H9 (cell line): ENCODE data around the gene ZHX3. TPM values are rescaled to one million over a fixed set of nuclear protein-coding genes. Genes with fewer than 3 reads are reported as not detected.

Source experiments
- DNase-seq: peaks from one replicate; pipeline ENCODE4 v3.0.0-alpha.2; 2017
- H2AFZ ChIP-seq: one replicate; pipeline ENCODE4 v1.6.1; 2013; ENCODE audit warnings: mild to moderate bottlenecking, low read length, control low read depth, moderate library complexity
- H2AK5ac ChIP-seq: 2 replicates; pipeline ENCODE4 v1.6.1; 2013; ENCODE audit warnings: low read length, control low read depth, mixed read lengths; ENCODE audit not compliant: insufficient read length
- H2BK120ac ChIP-seq: one replicate; pipeline ENCODE4 v1.6.1; 2013; ENCODE audit warnings: low read depth, mild to moderate bottlenecking, low read length, control low read depth, inconsistent platforms; ENCODE audit not compliant: poor library complexity, severe bottlenecking
- H2BK12ac ChIP-seq: 2 replicates; pipeline ENCODE4 v1.6.1; 2013; ENCODE audit warnings: low read length, control low read depth, mixed read lengths, low read depth; ENCODE audit not compliant: insufficient read length
- H2BK15ac ChIP-seq: 2 replicates; pipeline ENCODE4 v1.6.1; 2013; ENCODE audit warnings: low read depth, low read length, control low read depth
- H2BK20ac ChIP-seq: one replicate; pipeline ENCODE4 v1.6.1; 2013; ENCODE audit warnings: low read depth, mild to moderate bottlenecking, low read length, control low read depth, inconsistent platforms; ENCODE audit not compliant: poor library complexity, severe bottlenecking
- H2BK5ac ChIP-seq: 2 replicates; pipeline ENCODE4 v1.6.1; 2013; ENCODE audit warnings: low read length, control low read depth, mixed read lengths; ENCODE audit not compliant: insufficient read length
- H3K14ac ChIP-seq: 2 replicates; pipeline ENCODE4 v1.6.1; 2013; ENCODE audit warnings: low read length, control low read depth; ENCODE audit not compliant: insufficient read depth
- H3K18ac ChIP-seq: 2 replicates; pipeline ENCODE4 v1.6.1; 2013; ENCODE audit warnings: low read depth, mild to moderate bottlenecking, mixed read lengths, low read length, control low read depth; ENCODE audit not compliant: insufficient read length
- H3K23ac ChIP-seq: 2 replicates; pipeline ENCODE4 v1.6.1; 2013; ENCODE audit warnings: low read length, control low read depth, mixed read lengths, low read depth; ENCODE audit not compliant: insufficient read length
- H3K23me2 ChIP-seq: 2 replicates; pipeline ENCODE4 v1.6.1; 2013; ENCODE audit warnings: low read depth, mild to moderate bottlenecking, mixed read lengths, low read length, control low read depth; ENCODE audit not compliant: insufficient read length, poor library complexity, severe bottlenecking
- H3K27ac ChIP-seq: 2 replicates; pipeline ENCODE4 v1.5.1; 2013; ENCODE audit warnings: low read length, control low read depth, mixed read lengths, low read depth; ENCODE audit not compliant: insufficient read length
- H3K27me3 ChIP-seq: 2 replicates; pipeline ENCODE4 v1.6.1; 2013; ENCODE audit warnings: low read length, control low read depth, inconsistent platforms; ENCODE audit not compliant: insufficient read depth
- H3K4ac ChIP-seq: 2 replicates; pipeline ENCODE4 v1.6.1; 2013; ENCODE audit warnings: low read depth, mild to moderate bottlenecking, control low read depth, inconsistent platforms, low read length, moderate library complexity
- H3K4me1 ChIP-seq: 2 replicates; pipeline ENCODE4 v1.6.1; 2013; ENCODE audit warnings: low read length, control low read depth, inconsistent platforms; ENCODE audit not compliant: insufficient read depth
- H3K4me2 ChIP-seq: 2 replicates; pipeline ENCODE4 v1.6.1; 2013; ENCODE audit warnings: low read length, control low read depth, mixed read lengths; ENCODE audit not compliant: insufficient read length, insufficient read depth
- H3K56ac ChIP-seq: 2 replicates; pipeline ENCODE4 v1.6.1; 2013; ENCODE audit warnings: low read depth, mild to moderate bottlenecking, mixed read lengths, low read length, control low read depth; ENCODE audit not compliant: insufficient read length
- H3K79me1 ChIP-seq: 2 replicates; pipeline ENCODE4 v1.6.1; 2013; ENCODE audit warnings: low read depth, mild to moderate bottlenecking, moderate library complexity, low read length, control low read depth, inconsistent platforms; ENCODE audit not compliant: insufficient read depth, poor library complexity, severe bottlenecking
- H3K79me2 ChIP-seq: 2 replicates; pipeline ENCODE4 v1.6.1; 2013; ENCODE audit warnings: low read length, control low read depth, inconsistent platforms; ENCODE audit not compliant: insufficient read depth
- H3K9ac ChIP-seq: 2 replicates; pipeline ENCODE4 v1.6.1; 2013; ENCODE audit warnings: low read length, control low read depth, mixed read lengths; ENCODE audit not compliant: insufficient read length; ENCODE audit errors: extremely low read depth
- H3K9me3 ChIP-seq: one replicate; pipeline ENCODE4 v1.6.1; 2013; ENCODE audit warnings: low read depth, low read length, inconsistent platforms; ENCODE audit not compliant: control insufficient read depth
- H3T11ph ChIP-seq: one replicate; pipeline ENCODE4 v1.6.1; 2013; ENCODE audit warnings: mild to moderate bottlenecking, low read length, control low read depth, inconsistent platforms
- H4K20me1 ChIP-seq: one replicate; pipeline ENCODE4 v1.6.1; 2013; ENCODE audit not compliant: control insufficient read depth, insufficient read length, insufficient read depth
- H4K5ac ChIP-seq: 2 replicates; pipeline ENCODE4 v1.6.1; 2013; ENCODE audit warnings: low read depth, mild to moderate bottlenecking, mixed read lengths, low read length, control low read depth; ENCODE audit not compliant: insufficient read length
- H4K8ac ChIP-seq: replicated peaks from 2 replicates; pipeline ENCODE4 v1.6.1; 2013; ENCODE audit warnings: low read length, control low read depth, mixed read lengths, low read depth; ENCODE audit not compliant: insufficient read length
- H4K91ac ChIP-seq: 2 replicates; pipeline ENCODE4 v1.6.1; 2013; ENCODE audit warnings: low read depth, mild to moderate bottlenecking, moderate library complexity, mixed read lengths, low read length, control low read depth; ENCODE audit not compliant: insufficient read length
- H3K27ac Mint-ChIP-seq, 3 experiments: 2 replicates in 2 of 3; 3 replicates in 1 of 3; pipeline ENCODE4 v1.8.0; 2020 to 2021; ENCODE audit warnings: mixed read lengths in 3 of 3, mild to moderate bottlenecking in 1 of 3, moderate library complexity in 1 of 3
- H3K27me3 Mint-ChIP-seq: 2 replicates; pipeline ENCODE4 v1.8.0; 2021; ENCODE audit warnings: low read depth, mild to moderate bottlenecking, moderate library complexity, mixed read lengths
- H3K36me3 Mint-ChIP-seq, 3 experiments: 2 replicates in 2 of 3; 3 replicates in 1 of 3; pipeline ENCODE4 v1.8.0; 2020 to 2021; ENCODE audit warnings: low read depth in 3 of 3, mixed read lengths in 3 of 3; ENCODE audit not compliant: insufficient read depth in 1 of 3
- H3K4me1 Mint-ChIP-seq, 2 experiments: 2 replicates each; pipeline ENCODE4 v1.8.0; 2020; ENCODE audit warnings: mixed read lengths in 2 of 2
- H3K4me3 Mint-ChIP-seq, 2 experiments: 2 replicates in 1 of 2; 3 replicates in 1 of 2; pipeline ENCODE4 v1.8.0; 2020 to 2021; ENCODE audit warnings: mild to moderate bottlenecking in 2 of 2, mixed read lengths in 2 of 2, moderate library complexity in 1 of 2
- H3K9me3 Mint-ChIP-seq, 2 experiments: 2 replicates in 1 of 2; 3 replicates in 1 of 2; pipeline ENCODE4 v1.8.0; 2020; ENCODE audit warnings: mild to moderate bottlenecking in 2 of 2, mixed read lengths in 2 of 2, moderate library complexity in 1 of 2
- WGBS: extraction: QIAGEN DNeasy Blood & Tissue Kit; methylation state at CpG from one replicate; pipeline ENCODE4 v1.1.7; 2013; ENCODE audit warnings: missing lambda C conversion rate, low lambda C conversion rate, mixed read lengths; ENCODE audit not compliant: insufficient read length; ENCODE audit errors: extremely low coverage; 5-methylcytosine and 5-hydroxymethylcytosine counted together
- total RNA-seq: library from RNA; stranded (reverse); gene quantifications from 2 replicates; pipeline ENCODE4 v1.2.1, GENCODE V29; 2021
- TF ChIP-seq, protein P1 (sequence below): fragments of 200-600 bp; sonication (generic); conservative IDR thresholded peaks from 3 replicates; pipeline ENCODE4 v1.8.0; 2021; ENCODE audit warnings: antibody characterized with exemption, mild to moderate bottlenecking

ZHX3 gene
- total RNA-seq, 1 experiment from 2014 or later, result 4.4 TPM

DNA sequence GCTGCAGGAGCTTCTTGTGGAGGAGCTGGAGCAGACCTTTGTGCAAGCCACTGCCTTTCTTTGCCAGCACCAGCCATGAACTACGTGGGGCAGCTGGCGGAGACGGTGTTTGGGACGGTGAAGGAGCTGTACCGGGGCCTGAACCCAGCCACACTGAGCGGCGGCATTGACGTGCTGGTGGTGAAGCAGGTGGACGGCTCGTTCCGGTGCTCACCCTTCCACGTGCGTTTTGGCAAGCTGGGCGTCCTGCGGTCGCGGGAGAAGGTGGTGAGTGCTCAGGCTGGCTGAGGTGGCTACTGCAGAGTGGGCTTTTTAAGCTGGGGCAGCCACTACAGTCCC lies 28.2 kb upstream of the ZHX3 start:
- no peaks in the 10 kb centered on the region; the same call in 1 of the 2 replicates for H3K27me3 Mint-ChIP-seq
- Histone ChIP-seq H3K79me1 (no peaks in the 10 kb centered on the region), H2BK20ac (no peak overlapping the region), H4K8ac (no peak overlapping the region), H3K18ac (no peak overlapping the region), H3K27ac (no peak overlapping the region), H3K23ac (no peak overlapping the region), H3K27me3 (no peaks in the 10 kb centered on the region), H3K4me1 (no peaks in the 10 kb centered on the region), H3K56ac (no peak overlapping the region), H3K4ac (no peak overlapping the region), H3T11ph (no peak overlapping the region), H4K20me1 (no peaks in the 10 kb centered on the region), H2AK5ac (no peak overlapping the region), H3K79me2 (no peaks in the 10 kb centered on the region), H3K9me3 (no peaks in the 10 kb centered on the region), H2BK15ac (no peak overlapping the region), H3K23me2 (peaks cover 4% of the 10 kb centered on the region), H4K5ac (no peak overlapping the region), H3K9ac (no peak overlapping the region), H2BK120ac (no peak overlapping the region), H2BK12ac (no peak overlapping the region), H3K4me2 (no peak overlapping the region), H3K14ac (no peak overlapping the region; the same call in 1 of the 2 replicates), H2BK5ac (no peak overlapping the region), H2AFZ (no peak overlapping the region), H4K91ac (no peak overlapping the region)
- DNase-seq, result no peak
- WGBS, result no CpG with 5 or more reads among the region's 17 CpGs
- no peak overlapping the region for H3K4me3 Mint-ChIP-seq
- no peak overlapping the region for H3K27ac Mint-ChIP-seq
- no peaks in the 10 kb centered on the region for H3K9me3 Mint-ChIP-seq
- TF ChIP-seq, protein P1, sequence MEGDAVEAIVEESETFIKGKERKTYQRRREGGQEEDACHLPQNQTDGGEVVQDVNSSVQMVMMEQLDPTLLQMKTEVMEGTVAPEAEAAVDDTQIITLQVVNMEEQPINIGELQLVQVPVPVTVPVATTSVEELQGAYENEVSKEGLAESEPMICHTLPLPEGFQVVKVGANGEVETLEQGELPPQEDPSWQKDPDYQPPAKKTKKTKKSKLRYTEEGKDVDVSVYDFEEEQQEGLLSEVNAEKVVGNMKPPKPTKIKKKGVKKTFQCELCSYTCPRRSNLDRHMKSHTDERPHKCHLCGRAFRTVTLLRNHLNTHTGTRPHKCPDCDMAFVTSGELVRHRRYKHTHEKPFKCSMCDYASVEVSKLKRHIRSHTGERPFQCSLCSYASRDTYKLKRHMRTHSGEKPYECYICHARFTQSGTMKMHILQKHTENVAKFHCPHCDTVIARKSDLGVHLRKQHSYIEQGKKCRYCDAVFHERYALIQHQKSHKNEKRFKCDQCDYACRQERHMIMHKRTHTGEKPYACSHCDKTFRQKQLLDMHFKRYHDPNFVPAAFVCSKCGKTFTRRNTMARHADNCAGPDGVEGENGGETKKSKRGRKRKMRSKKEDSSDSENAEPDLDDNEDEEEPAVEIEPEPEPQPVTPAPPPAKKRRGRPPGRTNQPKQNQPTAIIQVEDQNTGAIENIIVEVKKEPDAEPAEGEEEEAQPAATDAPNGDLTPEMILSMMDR, result no peak
- peaks cover 5 to 10% of the 10 kb centered on the region in 2 experiments; a peak in 3 of 4 replicates for H3K4me1 Mint-ChIP-seq
- H3K36me3 Mint-ChIP-seq, result no peaks in the 10 kb centered on the region
